T-helper 2 cell (primary cell): ENCODE results near the gene GLTP.
A peak's percentile ranks its signal among the peaks of the same experiment; 100 is the strongest.

Experiments used
- DNase-seq, 5 experiments: peaks; one replicate each; pipeline versions ENCODE4 v3.0.0 to v3.0.0-alpha.2; 2012 to 2022

The GLTP gene

DNA sequence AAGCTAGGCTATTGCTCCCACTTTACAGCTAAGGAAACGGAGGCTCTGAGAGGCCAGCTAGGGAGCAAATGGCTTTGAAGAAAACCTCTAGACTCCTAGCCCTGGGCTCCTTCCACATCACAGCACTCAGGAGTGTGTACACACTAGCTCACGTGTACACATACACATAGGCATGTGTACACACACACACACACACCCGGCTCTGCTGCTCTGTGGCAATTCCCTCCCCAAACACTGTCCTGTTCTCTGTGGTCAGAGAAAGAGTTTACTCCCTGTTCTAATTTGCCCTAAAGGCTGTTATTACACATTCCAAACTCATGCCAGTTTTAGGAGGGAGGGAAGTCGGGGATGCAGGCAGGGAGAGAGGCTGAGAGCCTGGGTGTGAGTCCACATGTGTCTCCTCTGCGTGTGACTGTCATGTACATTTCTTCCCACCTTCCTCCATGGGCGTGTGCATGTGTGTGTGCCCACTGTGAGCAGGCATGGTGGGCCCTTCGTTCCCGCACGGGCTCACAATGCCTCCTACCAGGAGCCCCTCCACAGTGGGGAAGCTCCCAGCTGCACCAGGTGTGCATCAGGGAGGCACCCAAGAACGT is 61.3 kb downstream of the GLTP start:
- DNase-seq, result no peak

- no peak for DNase-seq
Measured at GRCh38 chr12:109818253-109818652, 62.1 kb downstream of the GLTP start.

GRCh38 chr12:109817627-109818231 is 62.6 kb downstream of the GLTP start:
- no peak for DNase-seq

DNA sequence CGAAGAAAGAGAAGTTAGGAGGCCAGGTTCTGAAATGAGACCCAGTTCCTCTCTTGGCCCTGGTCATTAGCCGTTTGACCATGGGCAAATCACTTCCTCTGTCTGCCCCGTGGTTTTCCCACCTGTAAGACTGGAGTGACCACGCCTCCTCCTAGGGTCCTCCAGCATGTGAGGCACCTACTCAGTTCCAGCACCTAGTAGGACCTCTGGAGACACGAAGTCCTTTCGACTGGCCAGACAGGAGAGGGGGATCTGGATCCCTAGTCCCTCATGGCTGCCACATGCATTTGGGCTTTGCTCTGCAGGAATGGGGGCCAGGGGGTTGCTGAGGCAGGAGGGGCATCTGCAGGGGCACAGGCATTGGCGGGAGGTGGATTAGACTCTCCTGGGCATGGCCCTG is 63.5 kb downstream of the GLTP start:
- no peak for DNase-seq

- DNase-seq, result no peak
Measured at GRCh38 chr12:109815757-109816617, 64.4 kb downstream of the GLTP start.

GRCh38 chr12:109815225-109815624 is 65.1 kb downstream of the GLTP start:
- DNase-seq, result no peak

GRCh38 chr12:109814600-109815150 is 65.7 kb downstream of the GLTP start:
- DNase-seq, result no peak

- no peak for DNase-seq
Measured at GRCh38 chr12:109813810-109814416, 66.4 kb downstream of the GLTP start.

GRCh38 chr12:109811624-109811995 is 68.7 kb downstream of the GLTP start:
- no peak for DNase-seq

GRCh38 chr12:109810954-109811623 is 69.3 kb downstream of the GLTP start:
- no peak for DNase-seq

DNA sequence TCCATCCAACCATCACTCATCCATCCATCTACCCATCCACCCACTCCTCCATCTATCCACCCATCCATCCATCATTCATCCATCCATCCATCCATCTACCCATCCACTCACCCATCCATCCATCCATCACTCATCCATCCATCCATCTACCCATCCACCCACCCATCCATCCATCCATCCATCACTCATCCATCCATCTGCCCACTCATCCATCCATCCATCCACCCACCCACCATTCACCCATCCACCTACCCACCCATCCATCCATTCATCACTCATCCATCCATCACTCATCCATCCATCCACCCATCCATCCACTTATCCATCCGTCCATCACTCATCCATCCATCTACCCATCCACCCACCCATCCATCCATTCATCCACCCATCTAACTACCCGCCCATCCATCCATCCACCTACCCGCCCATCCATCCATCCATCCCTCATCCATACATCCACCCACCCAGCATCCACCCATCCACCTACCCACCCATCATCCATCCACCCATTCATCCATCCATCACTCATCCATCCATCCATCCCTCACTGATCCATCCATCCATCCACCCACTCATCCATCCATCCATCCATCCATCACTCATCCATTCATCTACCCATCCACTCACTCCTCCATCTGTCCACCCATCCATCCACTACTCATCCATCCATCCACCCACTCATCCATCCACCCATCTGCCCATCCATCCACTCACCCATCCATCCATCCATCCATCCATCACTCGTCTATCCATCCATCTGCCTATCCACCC is 71.3 kb downstream of the GLTP start:
- DNase-seq, result no peak

DNA sequence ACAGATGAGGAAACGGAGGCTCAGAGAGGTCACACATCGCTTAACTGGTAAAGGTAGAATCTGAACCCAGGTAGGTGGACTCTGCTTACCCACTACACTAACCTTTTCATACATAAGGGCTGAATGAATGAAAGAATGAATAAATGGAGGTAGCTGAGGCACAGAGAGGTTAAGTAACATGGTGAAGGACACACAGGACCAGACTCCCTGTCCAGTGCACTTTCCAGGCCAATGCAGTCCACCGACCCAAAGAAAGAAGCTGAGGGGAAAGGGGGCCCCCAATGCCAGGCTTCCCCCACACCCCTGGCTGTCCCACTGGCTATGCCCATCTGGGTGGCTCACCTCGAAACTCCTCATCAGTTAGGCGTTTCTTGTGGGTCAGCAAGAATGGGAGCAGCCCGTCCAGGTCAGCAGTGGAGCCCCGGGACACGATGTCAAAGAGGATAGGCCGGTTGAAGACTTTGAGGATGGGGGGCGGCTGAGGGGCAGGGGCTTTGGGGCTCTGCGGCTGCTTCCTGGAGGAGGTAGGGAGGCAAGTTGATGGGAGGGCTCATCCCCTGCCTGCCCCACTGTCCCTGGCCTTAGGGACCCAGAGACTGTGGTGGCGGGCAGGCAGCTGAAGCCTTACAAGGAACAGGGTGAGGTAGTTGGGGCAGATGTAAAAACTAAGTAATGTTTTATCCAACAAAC is 72.2 kb downstream of the GLTP start:
- no peak for DNase-seq

- peak; percentile 48 to 55 (median 51) for DNase-seq
Measured at GRCh38 chr12:109804820-109805761, 75.2 kb downstream of the GLTP start.

GRCh38 chr12:109803678-109804077 is 76.7 kb downstream of the GLTP start:
- no peak for DNase-seq

DNA sequence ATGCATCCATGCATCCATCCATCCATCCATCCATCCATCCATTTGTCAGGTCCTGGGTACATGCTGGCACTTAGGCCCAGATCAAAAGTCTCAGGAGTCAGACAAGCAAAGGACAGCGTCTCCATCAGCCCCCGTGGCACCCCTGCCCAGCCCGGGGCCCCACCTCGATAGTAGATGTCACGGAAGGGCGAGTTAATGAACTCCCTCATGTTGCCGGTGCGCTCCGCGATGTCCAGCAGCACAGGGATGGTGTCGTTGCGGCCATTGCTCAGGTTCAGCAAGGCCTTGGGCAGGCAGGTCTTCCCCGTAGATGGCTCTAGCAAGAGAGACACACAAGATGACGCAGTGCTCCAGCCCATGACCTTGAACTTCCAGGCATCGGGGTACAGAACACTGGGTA is 77.5 kb downstream of the GLTP start:
- no peak for DNase-seq
